SHP77 treated with DMSO at 0.1 percent for 48 hours (cell line): ENCODE results near the gene SLC35G6.
"Not testable (repeated sequence)": the region's sequence is repeated elsewhere in the genome, so short reads cannot be mapped to it uniquely, and the experiment has no call there.

Source experiments
- DNase-seq: peaks from one replicate; lab custom pipeline; 2025; lab: John Stamatoyannopoulos, UW

The SLC35G6 gene

GRCh38 chr17:7460850-7461660, 20.2 kb upstream of the SLC35G6 start:
- DNase-seq: no peak

DNA sequence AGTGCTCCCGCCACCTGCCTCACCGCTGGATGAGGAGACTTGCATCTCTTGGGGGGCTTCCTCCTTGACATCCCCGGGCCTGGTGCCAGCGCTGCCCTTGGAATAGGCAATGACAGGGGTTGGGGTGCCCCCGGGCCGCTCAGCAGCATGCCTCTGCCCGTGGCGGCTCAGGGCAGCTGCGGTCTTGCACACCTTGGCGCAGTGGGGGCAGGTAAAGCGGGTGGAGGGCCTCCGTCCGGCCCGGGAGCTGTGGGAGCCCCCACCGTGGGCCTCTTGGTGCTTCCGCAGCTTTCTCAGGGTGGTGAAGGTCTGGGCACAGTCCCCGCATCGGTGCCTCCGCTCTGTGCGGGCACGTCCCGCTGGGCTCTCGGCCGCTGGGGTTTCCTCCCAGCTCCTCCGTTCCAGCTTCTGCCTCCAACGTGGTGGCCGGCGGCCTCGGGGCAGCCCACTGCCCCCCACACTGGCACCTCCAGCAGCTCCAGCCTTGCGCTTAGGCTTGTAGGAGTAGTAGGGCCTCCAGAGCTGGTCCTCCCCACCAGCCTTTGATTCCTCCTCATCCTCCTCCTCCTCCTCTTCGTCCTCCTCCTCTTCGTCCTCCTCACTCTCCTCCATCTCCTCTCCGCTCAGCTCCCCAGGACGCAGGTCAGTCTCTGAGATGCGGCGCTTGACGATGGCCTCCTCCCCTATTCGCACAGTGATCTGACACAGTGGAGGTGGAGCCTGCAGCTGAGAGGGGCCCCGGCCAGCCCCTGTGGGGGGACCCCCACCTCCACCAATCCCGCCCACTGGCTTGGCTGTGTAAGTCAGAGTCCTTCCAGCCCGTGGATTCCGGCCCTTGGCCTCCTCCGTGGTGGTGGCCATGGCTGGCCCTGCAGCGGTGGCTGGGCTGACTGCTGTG, 18.5 kb upstream of the SLC35G6 start:
- DNase-seq: no peak

GRCh38 chr17:7463372-7463846, 17.8 kb upstream of the SLC35G6 start:
- no peak for DNase-seq

DNA sequence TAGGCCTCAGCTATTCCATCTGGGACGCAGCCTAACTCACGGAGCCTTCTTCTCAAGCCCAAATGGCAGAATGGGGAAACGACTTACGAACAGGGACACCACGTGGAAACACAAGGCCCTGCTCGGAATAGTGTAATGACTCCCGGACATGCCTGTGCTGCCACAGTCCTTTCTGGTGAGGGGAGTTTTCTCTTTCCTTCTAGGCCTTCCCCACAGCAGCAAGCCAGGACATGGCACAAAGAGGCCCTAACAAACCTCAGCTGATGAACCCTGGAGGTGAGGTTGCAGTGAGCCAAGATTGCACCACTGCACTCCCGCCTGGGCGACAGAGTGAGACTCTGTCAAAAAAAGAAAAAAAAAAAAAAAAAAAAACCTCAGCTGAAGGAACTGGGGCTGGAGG, 17.2 kb upstream of the SLC35G6 start:
- no peak for DNase-seq

DNA sequence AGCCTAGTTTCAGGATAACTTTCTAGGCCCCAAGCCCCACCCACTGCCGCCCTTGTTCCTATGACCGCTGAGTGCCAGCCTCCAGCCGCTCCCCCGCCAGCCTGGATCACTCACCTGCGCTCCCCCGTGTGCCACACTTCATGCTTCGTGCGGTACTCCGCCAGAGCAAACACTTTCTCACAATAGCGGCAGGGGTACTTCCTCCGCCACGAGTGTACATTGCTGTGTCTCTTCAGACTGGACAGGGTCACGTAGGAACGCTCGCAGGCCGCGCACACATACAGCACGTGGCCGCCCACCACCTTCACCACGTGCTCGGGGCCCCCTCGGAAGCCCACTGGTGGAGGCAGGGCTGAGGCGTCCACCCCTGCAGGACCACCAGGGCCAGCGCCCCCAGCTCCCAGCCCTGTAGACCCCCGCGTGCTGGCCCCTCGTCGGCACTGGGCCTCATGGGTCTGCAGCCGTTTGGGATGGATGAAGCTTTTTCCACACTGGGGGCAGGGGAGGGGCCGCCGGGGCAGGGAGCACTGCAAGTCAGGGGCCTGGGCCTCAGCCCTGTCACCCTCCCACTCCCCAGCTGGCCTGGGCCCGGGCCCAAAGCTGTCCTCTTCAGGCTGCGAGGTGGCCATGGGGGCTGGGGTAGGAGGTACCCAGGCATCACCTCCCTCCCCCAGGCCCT, 15.5 kb upstream of the SLC35G6 start:
- no peak for DNase-seq

- DNase-seq: no peak
These were observed 15.0 kb upstream of the SLC35G6 start for GRCh38 chr17:7466318-7466638.

GRCh38 chr17:7466639-7467341, 14.5 kb upstream of the SLC35G6 start:
- DNase-seq: no peak

DNA sequence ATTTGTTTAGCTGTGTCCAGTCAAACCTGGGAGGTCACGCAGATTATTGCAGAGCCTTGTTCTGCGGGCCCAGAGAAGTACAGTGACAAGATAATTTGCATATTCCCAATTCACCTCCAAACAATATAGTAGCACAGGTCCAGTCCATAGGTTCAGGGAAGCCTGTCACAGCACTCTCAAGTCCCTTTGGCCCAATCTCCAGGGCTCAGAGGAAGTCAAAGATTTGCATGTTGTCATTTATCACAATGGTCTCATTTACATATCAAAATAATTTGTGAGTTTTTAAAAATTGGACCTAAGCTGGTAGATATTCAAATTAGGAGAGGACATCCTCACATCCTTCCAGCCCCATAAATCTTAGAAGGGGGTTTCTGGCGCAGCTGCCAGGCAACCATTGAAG, 13.7 kb upstream of the SLC35G6 start:
- no peak for DNase-seq

- no peak for DNase-seq
These were observed 13.0 kb upstream of the SLC35G6 start for GRCh38 chr17:7468290-7468689.

DNA sequence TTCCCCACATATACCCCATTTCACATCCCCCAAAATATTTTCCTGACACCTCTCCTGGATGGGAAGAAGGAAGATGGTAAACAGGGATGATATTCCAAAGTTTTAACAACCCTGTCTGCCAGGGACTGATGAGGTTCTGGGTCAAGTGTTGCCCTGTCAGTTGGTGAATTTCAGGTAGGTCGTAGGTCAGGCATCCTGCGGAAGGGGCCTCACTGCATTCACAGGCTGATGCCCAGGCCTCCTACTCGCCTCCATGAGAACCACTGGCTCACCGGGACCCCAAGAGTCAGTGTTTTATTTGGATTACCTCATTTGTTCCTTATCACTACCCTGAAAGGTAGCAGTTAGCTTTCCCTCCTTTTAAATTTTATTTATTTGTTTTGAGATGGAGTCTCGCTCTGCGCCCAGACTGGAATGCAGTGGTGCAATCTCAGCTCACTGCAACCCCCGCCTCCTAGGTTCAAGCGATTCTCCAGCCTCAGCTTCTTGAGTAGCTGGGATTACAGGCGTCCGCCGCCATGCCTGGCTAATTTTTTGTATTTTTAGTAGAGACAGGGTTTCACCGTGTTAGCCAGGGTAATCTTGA, 12.3 kb upstream of the SLC35G6 start:
- DNase-seq: no peak

DNA sequence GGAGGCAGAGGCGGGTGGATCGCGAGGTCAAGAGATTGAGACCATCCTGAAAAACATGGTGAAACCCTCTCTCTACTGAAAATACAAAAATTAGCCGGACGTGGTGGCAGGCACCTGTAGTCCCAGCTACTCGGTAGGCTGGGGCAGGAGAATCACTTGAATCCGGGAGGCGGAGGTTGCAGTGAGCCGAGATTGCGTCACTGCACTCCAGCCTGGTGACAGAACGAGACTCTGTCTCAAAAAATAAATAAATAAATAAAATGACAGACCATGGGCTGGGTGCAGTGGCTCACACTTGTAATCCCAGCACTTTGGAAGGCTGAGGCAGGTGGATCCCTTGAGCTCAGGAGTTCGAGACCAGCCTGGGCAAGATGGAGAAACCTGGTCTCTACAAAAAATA, 11.4 kb upstream of the SLC35G6 start:
- not testable (repeated sequence) for DNase-seq

- not testable (repeated sequence) for DNase-seq
These were observed 10.7 kb upstream of the SLC35G6 start for GRCh38 chr17:7470457-7470973.

- DNase-seq: no peak
These were observed 9.5 kb upstream of the SLC35G6 start for GRCh38 chr17:7471729-7472128.

- not testable (repeated sequence) for DNase-seq
These were observed 6.5 kb upstream of the SLC35G6 start for GRCh38 chr17:7474767-7475166.

DNA sequence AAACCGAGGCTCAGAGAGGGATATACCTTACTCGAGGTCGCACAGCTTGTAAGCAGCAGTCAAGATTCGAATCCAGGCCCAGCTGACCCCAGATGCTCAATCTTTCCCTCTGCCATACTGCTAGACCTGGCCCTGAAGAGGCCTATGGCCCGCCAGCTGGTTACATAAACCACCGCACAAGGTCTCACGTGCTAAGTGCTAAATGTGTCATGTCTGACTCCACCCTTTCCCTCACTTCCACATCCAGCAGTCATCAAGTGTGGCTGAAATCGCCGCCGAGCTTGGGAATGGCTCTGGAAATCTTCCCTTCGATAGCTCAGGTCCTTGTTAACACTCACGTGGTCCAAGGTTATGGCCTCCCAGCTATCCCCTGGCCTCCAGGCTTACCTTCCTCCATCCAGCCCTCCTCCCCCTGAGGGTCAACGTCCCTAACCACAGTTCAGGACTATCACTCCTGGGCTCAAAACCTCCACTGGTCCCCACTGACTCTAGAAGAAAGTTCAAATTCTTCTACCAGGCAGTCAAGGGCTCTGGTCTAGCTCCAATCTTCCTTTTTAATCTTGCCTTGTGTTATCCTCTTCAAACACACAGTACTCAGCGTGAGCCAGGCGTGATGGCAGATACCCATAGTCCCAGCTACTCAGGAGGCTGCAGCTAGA, 5.4 kb upstream of the SLC35G6 start:
- DNase-seq: no peak

DNA sequence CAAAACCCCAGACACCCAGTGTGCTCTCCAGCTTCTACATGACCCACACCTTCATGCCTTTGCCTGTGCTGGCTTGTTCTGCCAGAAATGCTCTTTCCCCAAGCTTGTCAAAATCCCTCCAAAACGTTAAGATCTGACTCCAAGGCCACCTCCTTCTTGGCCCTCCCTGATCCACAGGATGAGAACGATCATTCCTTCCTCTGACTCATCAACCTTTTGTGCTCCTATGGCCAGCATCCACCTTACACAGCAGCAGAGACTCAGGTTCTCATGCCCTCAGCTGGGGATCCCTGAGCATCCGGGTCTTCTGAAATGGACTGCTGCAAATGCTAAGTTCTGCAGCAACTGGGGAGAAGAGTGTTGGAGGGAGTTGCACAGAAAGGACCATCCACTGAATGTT, 4.8 kb upstream of the SLC35G6 start:
- no peak for DNase-seq

DNA sequence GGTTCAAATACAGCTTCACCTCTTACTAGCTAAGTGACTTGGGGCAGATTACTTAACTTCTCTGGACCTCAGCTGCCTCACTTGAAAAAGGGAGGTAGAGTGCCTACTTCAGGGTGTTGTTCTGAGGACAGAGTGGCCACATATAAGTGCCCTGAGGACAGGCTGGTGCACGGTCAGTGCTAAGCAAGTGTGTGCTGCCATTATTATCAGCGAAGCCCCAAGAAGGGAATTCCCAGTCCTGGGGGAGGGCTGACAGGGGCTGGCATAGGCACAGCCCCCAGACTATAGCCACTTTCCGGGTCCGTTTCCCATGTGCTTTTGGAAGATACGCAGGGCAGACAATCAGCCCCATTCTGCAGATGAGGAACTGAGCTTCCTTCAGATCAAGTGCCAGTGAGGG, 4.3 kb upstream of the SLC35G6 start:
- DNase-seq: no peak

- DNase-seq: no peak
These were observed 3.6 kb upstream of the SLC35G6 start for GRCh38 chr17:7477392-7478275.

- DNase-seq: no peak
These were observed 2.7 kb upstream of the SLC35G6 start for GRCh38 chr17:7478276-7479212.
